ENCODE results near the gene ETFB. TPM values are rescaled to one million over a fixed set of nuclear protein-coding genes. Genes with fewer than 3 reads are reported as not detected.

ETFB gene
- total and polyA plus RNA-seq, 9 of the 15 experiments (the other 6 are each of a cell fraction or from before 2014, with no cell fraction given), result 18.1 to 143 (median 96.1) TPM

GRCh38 chr19:51367565-51368365, 1.6 kb upstream of the ETFB start (continued):
- TF ChIP-seq, protein P1, sequence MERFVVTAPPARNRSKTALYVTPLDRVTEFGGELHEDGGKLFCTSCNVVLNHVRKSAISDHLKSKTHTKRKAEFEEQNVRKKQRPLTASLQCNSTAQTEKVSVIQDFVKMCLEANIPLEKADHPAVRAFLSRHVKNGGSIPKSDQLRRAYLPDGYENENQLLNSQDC (CRISPR knock-in tag; IDR thresholded peaks at IDR 0.05), result no peak
- TF ChIP-seq, protein P2, sequence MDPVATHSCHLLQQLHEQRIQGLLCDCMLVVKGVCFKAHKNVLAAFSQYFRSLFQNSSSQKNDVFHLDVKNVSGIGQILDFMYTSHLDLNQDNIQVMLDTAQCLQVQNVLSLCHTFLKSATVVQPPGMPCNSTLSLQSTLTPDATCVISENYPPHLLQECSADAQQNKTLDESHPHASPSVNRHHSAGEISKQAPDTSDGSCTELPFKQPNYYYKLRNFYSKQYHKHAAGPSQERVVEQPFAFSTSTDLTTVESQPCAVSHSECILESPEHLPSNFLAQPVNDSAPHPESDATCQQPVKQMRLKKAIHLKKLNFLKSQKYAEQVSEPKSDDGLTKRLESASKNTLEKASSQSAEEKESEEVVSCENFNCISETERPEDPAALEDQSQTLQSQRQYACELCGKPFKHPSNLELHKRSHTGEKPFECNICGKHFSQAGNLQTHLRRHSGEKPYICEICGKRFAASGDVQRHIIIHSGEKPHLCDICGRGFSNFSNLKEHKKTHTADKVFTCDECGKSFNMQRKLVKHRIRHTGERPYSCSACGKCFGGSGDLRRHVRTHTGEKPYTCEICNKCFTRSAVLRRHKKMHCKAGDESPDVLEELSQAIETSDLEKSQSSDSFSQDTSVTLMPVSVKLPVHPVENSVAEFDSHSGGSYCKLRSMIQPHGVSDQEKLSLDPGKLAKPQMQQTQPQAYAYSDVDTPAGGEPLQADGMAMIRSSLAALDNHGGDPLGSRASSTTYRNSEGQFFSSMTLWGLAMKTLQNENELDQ (CRISPR knock-in tag; IDR thresholded peaks at IDR 0.05; ENCODE audit: borderline replicate concordance), result no peak
- TF ChIP-seq ZNF408 (CRISPR knock-in tag; IDR thresholded peaks at IDR 0.05; ENCODE audit: low read depth) (no peak), ZNF280A (IDR thresholded peaks at IDR 0.05; ENCODE audit: low read depth, partially characterized antibody) (no peak), ZNF668 (CRISPR knock-in tag; IDR thresholded peaks at IDR 0.05) (no peak), ZBTB7A (IDR thresholded peaks at IDR 0.05; ENCODE audit: borderline replicate concordance, control insufficient read depth, low read depth, low read length) (peak; percentile 78; the same call in 1 of the 2 replicates), GTF2F1 (IDR thresholded peaks at IDR 0.05; ENCODE audit: low read depth, low read length) (peak; percentile 34; the same call in 1 of the 2 replicates), BCOR (IDR thresholded peaks at IDR 0.05) (peak; percentile 24; the same call in 1 of the 2 replicates), ZNF707 (CRISPR knock-in tag; conservative IDR thresholded peaks at IDR 0.05) (no peak), KDM5B (IDR thresholded peaks at IDR 0.05; ENCODE audit: insufficient replicate concordance, low read depth, low read length) (peak; percentile 39), ZNF134 (CRISPR knock-in tag; conservative IDR thresholded peaks at IDR 0.05) (no peak), MYBL2 (IDR thresholded peaks at IDR 0.05; ENCODE audit: low read depth) (no peak), MYBL2 (CRISPR knock-in tag; IDR thresholded peaks at IDR 0.05; ENCODE audit: borderline replicate concordance) (no peak), POLR2AphosphoS5 (IDR thresholded peaks at IDR 0.05; ENCODE audit: control insufficient read depth, insufficient read depth, low read depth, low read length) (no peak), HMG20B (CRISPR knock-in tag; IDR thresholded peaks at IDR 0.05) (no peak), RCOR1 (IDR thresholded peaks at IDR 0.05; ENCODE audit: borderline replicate concordance in 1 of 2, low read depth in 2 of 2, low read length in 2 of 2) (peak in 1 of 2 experiments; percentile 8; a peak in 1 of 4 replicates), NR4A1 (CRISPR knock-in tag; IDR thresholded peaks at IDR 0.05) (no peak), NR4A1 (tag; IDR thresholded peaks at IDR 0.05) (no peak)
- TF ChIP-seq, protein P3, sequence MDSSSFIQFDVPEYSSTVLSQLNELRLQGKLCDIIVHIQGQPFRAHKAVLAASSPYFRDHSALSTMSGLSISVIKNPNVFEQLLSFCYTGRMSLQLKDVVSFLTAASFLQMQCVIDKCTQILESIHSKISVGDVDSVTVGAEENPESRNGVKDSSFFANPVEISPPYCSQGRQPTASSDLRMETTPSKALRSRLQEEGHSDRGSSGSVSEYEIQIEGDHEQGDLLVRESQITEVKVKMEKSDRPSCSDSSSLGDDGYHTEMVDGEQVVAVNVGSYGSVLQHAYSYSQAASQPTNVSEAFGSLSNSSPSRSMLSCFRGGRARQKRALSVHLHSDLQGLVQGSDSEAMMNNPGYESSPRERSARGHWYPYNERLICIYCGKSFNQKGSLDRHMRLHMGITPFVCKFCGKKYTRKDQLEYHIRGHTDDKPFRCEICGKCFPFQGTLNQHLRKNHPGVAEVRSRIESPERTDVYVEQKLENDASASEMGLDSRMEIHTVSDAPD (CRISPR knock-in tag; IDR thresholded peaks at IDR 0.05), result no peak
- TF ChIP-seq, protein P4, sequence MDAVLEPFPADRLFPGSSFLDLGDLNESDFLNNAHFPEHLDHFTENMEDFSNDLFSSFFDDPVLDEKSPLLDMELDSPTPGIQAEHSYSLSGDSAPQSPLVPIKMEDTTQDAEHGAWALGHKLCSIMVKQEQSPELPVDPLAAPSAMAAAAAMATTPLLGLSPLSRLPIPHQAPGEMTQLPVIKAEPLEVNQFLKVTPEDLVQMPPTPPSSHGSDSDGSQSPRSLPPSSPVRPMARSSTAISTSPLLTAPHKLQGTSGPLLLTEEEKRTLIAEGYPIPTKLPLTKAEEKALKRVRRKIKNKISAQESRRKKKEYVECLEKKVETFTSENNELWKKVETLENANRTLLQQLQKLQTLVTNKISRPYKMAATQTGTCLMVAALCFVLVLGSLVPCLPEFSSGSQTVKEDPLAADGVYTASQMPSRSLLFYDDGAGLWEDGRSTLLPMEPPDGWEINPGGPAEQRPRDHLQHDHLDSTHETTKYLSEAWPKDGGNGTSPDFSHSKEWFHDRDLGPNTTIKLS (IDR thresholded peaks at IDR 0.05; ENCODE audit: borderline replicate concordance, low read depth), result peak; percentile 95

All from K562 (cell line).